ENCODE measurements around the gene TRIM72. TPM values are rescaled to one million over a fixed set of nuclear protein-coding genes. Genes with fewer than 3 reads are reported as not detected.
A peak's percentile ranks its signal among the peaks of the same experiment; 100 is the strongest.

TRIM72 gene
- polyA plus RNA-seq, 3 donors, result 0.04 TPM; not detected in 2

DNA sequence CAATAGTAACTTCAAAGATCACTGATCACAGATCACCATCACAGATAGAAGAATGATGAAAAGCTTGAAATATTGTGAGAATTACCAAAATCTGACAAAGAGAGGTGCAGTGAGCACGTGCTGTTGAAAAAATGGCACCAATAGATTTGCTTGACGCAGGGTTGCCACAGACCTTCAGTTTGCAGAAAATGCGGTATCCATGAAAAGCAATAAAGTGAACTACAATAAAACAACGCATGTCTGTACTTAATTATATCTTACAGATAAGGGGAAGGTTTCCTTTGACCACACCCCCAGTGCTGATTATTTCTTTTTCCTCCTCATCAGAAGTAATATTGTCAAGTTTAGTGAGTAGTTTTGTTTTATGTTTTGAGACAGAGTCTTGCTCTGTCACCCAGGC is 24.1 kb downstream of the TRIM72 start:
- Mint-ChIP-seq H3K4me1 (peaks cover 23% of the 10 kb centered on the region), H3K9me3 (peaks cover 2 to 12% (median 9%) of the 10 kb centered on the region in 7 donors), H3K36me3 (no peaks in the 10 kb centered on the region), H3K27me3 (ENCODE audit: low read depth in 3 of 3) (peaks cover 0 to 1% (median 0%) of the 10 kb centered on the region in 3 donors), H3K4me3 (no peak overlapping the region), H3K27ac (no peak overlapping the region)
- Histone ChIP-seq H2AFZ (ENCODE audit: insufficient read depth, low read depth, low read length, poor library complexity, severe bottlenecking) (no peak overlapping the region), H3K27ac (ENCODE audit: low read depth in 1 of 2, low read length in 2 of 2) (no peak overlapping the region), H4K20me1 (ENCODE audit: insufficient read depth, low read length) (no peaks in the 10 kb centered on the region), H3K4me1 (ENCODE audit: control insufficient read depth in 1 of 2, insufficient read depth in 2 of 2, low read length in 2 of 2) (peaks cover 19 to 21% of the 10 kb centered on the region in 2 donors), H3K27me3 (ENCODE audit: control insufficient read depth in 2 of 2, insufficient read depth in 2 of 2, low read length in 2 of 2) (no peaks in the 10 kb centered on the region), H3K79me2 (ENCODE audit: insufficient read depth, low read length) (no peaks in the 10 kb centered on the region), H3K9me3 (replicated peaks in 1 of 2; ENCODE audit: control insufficient read depth in 1 of 2, insufficient read depth in 1 of 2, low read length in 2 of 2) (peaks cover 0 to 6% of the 10 kb centered on the region in 2 donors), H3K36me3 (replicated peaks in 1 of 2; ENCODE audit: control insufficient read depth in 1 of 2, insufficient read depth in 2 of 2, low read length in 2 of 2) (no peaks in the 10 kb centered on the region), H3K9ac (ENCODE audit: insufficient read depth, low read length, poor library complexity, severe bottlenecking) (no peak overlapping the region), H3K4me2 (replicated peaks; ENCODE audit: extremely low read depth, low read length, poor library complexity, severe bottlenecking) (no peak overlapping the region), H3K4me3 (replicated peaks in 1 of 3; ENCODE audit: low read depth in 2 of 3, low read length in 3 of 3) (no peak overlapping the region)
- no peak for DNase-seq
- no CpG with 5 or more reads among the region's 4 CpGs for WGBS (ENCODE audit: insufficient coverage)
- TF ChIP-seq, protein P1, sequence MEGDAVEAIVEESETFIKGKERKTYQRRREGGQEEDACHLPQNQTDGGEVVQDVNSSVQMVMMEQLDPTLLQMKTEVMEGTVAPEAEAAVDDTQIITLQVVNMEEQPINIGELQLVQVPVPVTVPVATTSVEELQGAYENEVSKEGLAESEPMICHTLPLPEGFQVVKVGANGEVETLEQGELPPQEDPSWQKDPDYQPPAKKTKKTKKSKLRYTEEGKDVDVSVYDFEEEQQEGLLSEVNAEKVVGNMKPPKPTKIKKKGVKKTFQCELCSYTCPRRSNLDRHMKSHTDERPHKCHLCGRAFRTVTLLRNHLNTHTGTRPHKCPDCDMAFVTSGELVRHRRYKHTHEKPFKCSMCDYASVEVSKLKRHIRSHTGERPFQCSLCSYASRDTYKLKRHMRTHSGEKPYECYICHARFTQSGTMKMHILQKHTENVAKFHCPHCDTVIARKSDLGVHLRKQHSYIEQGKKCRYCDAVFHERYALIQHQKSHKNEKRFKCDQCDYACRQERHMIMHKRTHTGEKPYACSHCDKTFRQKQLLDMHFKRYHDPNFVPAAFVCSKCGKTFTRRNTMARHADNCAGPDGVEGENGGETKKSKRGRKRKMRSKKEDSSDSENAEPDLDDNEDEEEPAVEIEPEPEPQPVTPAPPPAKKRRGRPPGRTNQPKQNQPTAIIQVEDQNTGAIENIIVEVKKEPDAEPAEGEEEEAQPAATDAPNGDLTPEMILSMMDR (IDR thresholded peaks at IDR 0.05), result no peak
- intact Hi-C loops (cut with micrococcal nuclease), result no loop called here

DNA sequence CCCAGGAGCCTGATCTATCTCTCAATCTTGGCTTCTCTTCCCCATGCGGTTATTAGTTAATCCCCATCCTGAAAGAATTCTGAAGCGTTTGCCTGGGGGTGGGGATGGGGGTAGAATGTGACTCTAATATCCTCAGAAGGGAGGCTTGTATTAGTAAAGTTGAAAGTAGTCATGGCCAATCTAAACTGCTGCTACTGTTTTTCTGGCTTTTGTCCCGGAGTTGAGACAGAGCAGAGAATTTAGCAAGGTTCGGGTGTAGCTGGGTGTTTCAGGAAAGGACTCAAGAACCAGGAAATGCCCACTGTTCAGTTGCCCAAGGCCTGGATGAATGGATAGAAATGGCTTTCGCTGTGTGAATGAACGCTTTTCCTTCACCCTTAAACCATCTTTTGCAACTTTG is 28.3 kb downstream of the TRIM72 start:
- Mint-ChIP-seq H3K9me3 (no peaks in the 10 kb centered on the region), H3K27me3 (ENCODE audit: low read depth in 3 of 3) (no peaks in the 10 kb centered on the region), H3K4me3 (peak overlapping the region; percentile 37 to 71), H3K36me3 (no peaks in the 10 kb centered on the region), H3K27ac (peak overlapping the region; percentile 66 to 87 (median 78)), H3K4me1 (peaks cover 45% of the 10 kb centered on the region)
- Histone ChIP-seq H3K9me3 (replicated peaks in 1 of 2; ENCODE audit: control insufficient read depth in 1 of 2, insufficient read depth in 1 of 2, low read length in 2 of 2) (no peaks in the 10 kb centered on the region), H3K27me3 (ENCODE audit: control insufficient read depth in 2 of 2, insufficient read depth in 2 of 2, low read length in 2 of 2) (no peaks in the 10 kb centered on the region), H3K4me1 (ENCODE audit: control insufficient read depth in 1 of 2, insufficient read depth in 2 of 2, low read length in 2 of 2) (peaks cover 39 to 50% of the 10 kb centered on the region in 2 donors), H3K9ac (ENCODE audit: insufficient read depth, low read length, poor library complexity, severe bottlenecking) (no peak overlapping the region), H3K36me3 (replicated peaks in 1 of 2; ENCODE audit: control insufficient read depth in 1 of 2, insufficient read depth in 2 of 2, low read length in 2 of 2) (no peaks in the 10 kb centered on the region), H2AFZ (ENCODE audit: insufficient read depth, low read depth, low read length, poor library complexity, severe bottlenecking) (peak overlapping the region; percentile 59), H4K20me1 (ENCODE audit: insufficient read depth, low read length) (no peaks in the 10 kb centered on the region), H3K4me3 (replicated peaks in 1 of 3; ENCODE audit: low read depth in 2 of 3, low read length in 3 of 3) (peak overlapping the region in 1 of 3 experiments; percentile 51), H3K27ac (ENCODE audit: low read depth in 1 of 2, low read length in 2 of 2) (peak overlapping the region in 1 of 2 donors; percentile 57), H3K4me2 (replicated peaks; ENCODE audit: extremely low read depth, low read length, poor library complexity, severe bottlenecking) (peak overlapping the region; percentile 55), H3K79me2 (ENCODE audit: insufficient read depth, low read length) (no peaks in the 10 kb centered on the region)
- DNase-seq, result peak in 2 of 3 donors; percentile 56 to 58
- TF ChIP-seq, protein P1 (IDR thresholded peaks at IDR 0.05), result no peak
- intact Hi-C loops (cut with micrococcal nuclease), result no loop called here
- WGBS (ENCODE audit: insufficient coverage), result 0% methylated on average over 2 of the region's 6 CpGs
